ENCODE results near the gene NFASC.

NFASC gene

DNA sequence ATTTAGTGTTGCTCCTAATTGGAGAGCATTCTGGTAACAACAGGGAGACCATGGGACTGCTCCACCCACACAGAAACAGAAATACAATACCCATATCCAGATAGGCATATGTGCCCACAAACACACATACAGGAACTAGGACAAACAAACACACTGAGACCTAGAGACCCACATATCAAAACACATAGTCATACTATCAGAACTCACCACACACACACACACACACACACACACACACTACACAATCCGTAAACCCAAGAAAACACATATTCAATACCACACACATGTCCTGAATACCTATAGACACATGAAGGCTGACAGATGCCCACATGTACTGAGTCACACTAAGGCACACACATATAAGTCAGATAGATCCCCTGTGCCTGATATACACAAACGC, 3.5 kb upstream of the NFASC start:
- H3F3A ChIP-seq (ENCODE audit: insufficient read depth): no peaks in the 10 kb centered on the region
- TF ChIP-seq CTCF (IDR thresholded peaks at IDR 0.05; ENCODE audit: insufficient read depth, low read length, poor library complexity, severe bottlenecking) (no peak), EZH2phosphoT487 (conservative IDR thresholded peaks at IDR 0.05; ENCODE audit: low read length) (no peak)
- H3K4me2 ChIP-seq (ENCODE audit: low read depth, low read length, poor library complexity, severe bottlenecking): no peak overlapping the region
- H4K20me1 ChIP-seq (ENCODE audit: low read depth, low read length): no peaks in the 10 kb centered on the region
- no peak overlapping the region for H3K4me3 ChIP-seq (ENCODE audit: insufficient read depth, low read length, poor library complexity, severe bottlenecking)
- H3K9me2 ChIP-seq (replicated peaks; ENCODE audit: insufficient read depth, low read length): no peaks in the 10 kb centered on the region
- H3K79me2 ChIP-seq (ENCODE audit: insufficient read depth, low read length): no peaks in the 10 kb centered on the region
- H2AFZ ChIP-seq (ENCODE audit: low read depth, low read length, severe bottlenecking): no peak overlapping the region
- H3K9ac ChIP-seq (ENCODE audit: low read length): no peak overlapping the region
- no peaks in the 10 kb centered on the region for H3K36me3 ChIP-seq (ENCODE audit: low read length)
- no peak overlapping the region for H3K27ac ChIP-seq (ENCODE audit: low read depth, low read length)
- no peaks in the 10 kb centered on the region for H3K9me3 ChIP-seq (ENCODE audit: insufficient read depth, low read length)
- H3K27me3 ChIP-seq (ENCODE audit: low read length): no peaks in the 10 kb centered on the region

DNA sequence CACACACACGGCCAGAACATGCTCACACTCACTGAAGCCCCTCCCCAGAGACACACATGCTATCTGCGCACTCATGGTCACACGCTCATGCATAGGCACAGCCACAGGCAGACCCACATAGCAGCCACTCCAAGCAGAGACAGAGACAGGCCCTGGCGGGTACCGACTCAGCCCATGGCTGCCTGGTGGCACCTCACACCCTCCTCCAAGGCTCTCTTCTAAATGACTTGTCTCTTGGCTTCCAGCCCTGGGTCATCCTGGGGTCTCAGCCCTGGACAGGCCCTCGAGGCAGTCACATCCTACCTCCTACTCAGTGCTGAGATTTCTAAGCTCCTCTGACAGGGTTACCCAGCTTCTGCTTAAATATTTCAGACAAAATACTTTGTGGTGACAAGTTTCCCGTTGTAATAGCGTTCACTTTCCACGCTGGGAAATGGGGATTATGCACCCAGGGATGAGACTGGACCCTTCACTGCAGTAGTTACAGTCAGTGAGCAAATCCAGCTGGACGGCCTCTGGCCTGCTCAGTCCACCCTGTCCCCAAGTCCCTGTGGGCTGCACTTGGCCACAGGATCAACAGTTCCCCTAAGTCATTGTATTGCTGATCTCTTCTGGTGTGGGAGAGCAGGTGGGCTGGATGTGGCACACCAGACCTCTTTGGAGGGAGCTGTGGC, 2.9 kb upstream of the NFASC start:
- Histone ChIP-seq H4K20me1 (ENCODE audit: low read depth, low read length) (no peaks in the 10 kb centered on the region), H3K9ac (ENCODE audit: low read length) (no peak overlapping the region), H3K79me2 (ENCODE audit: insufficient read depth, low read length) (no peaks in the 10 kb centered on the region), H2AFZ (ENCODE audit: low read depth, low read length, severe bottlenecking) (no peak overlapping the region), H3K27me3 (ENCODE audit: low read length) (no peaks in the 10 kb centered on the region), H3F3A (ENCODE audit: insufficient read depth) (no peaks in the 10 kb centered on the region), H3K9me3 (ENCODE audit: insufficient read depth, low read length) (no peaks in the 10 kb centered on the region), H3K36me3 (ENCODE audit: low read length) (no peaks in the 10 kb centered on the region), H3K4me2 (ENCODE audit: low read depth, low read length, poor library complexity, severe bottlenecking) (no peak overlapping the region), H3K4me3 (ENCODE audit: insufficient read depth, low read length, poor library complexity, severe bottlenecking) (no peak overlapping the region), H3K27ac (ENCODE audit: low read depth, low read length) (no peak overlapping the region), H3K9me2 (replicated peaks; ENCODE audit: insufficient read depth, low read length) (no peaks in the 10 kb centered on the region)
- TF ChIP-seq CTCF (IDR thresholded peaks at IDR 0.05; ENCODE audit: insufficient read depth, low read length, poor library complexity, severe bottlenecking): no peak
- TF ChIP-seq EZH2phosphoT487 (conservative IDR thresholded peaks at IDR 0.05; ENCODE audit: low read length): no peak

GRCh38 chr1:204868340-204868700, 2.3 kb upstream of the NFASC start:
- TF ChIP-seq EZH2phosphoT487 (conservative IDR thresholded peaks at IDR 0.05; ENCODE audit: low read length) (no peak), CTCF (IDR thresholded peaks at IDR 0.05; ENCODE audit: insufficient read depth, low read length, poor library complexity, severe bottlenecking) (no peak)
- Histone ChIP-seq H3K9me2 (replicated peaks; ENCODE audit: insufficient read depth, low read length) (no peaks in the 10 kb centered on the region), H3K9ac (ENCODE audit: low read length) (no peak overlapping the region), H3K9me3 (ENCODE audit: insufficient read depth, low read length) (no peaks in the 10 kb centered on the region), H3F3A (ENCODE audit: insufficient read depth) (no peaks in the 10 kb centered on the region), H3K4me3 (ENCODE audit: insufficient read depth, low read length, poor library complexity, severe bottlenecking) (no peak overlapping the region), H3K27ac (ENCODE audit: low read depth, low read length) (no peak overlapping the region), H3K4me2 (ENCODE audit: low read depth, low read length, poor library complexity, severe bottlenecking) (no peak overlapping the region), H3K27me3 (ENCODE audit: low read length) (no peaks in the 10 kb centered on the region), H2AFZ (ENCODE audit: low read depth, low read length, severe bottlenecking) (no peak overlapping the region), H3K79me2 (ENCODE audit: insufficient read depth, low read length) (no peaks in the 10 kb centered on the region), H4K20me1 (ENCODE audit: low read depth, low read length) (no peaks in the 10 kb centered on the region), H3K36me3 (ENCODE audit: low read length) (no peaks in the 10 kb centered on the region)

Measured in SU-DHL-6 (cell line).